ENCODE results near the gene LRGUK. TPM values are rescaled to one million over a fixed set of nuclear protein-coding genes. Genes with fewer than 3 reads are reported as not detected.

LRGUK gene
- total RNA-seq, 1 donor from 2014 or later, result 2.0 TPM

DNA sequence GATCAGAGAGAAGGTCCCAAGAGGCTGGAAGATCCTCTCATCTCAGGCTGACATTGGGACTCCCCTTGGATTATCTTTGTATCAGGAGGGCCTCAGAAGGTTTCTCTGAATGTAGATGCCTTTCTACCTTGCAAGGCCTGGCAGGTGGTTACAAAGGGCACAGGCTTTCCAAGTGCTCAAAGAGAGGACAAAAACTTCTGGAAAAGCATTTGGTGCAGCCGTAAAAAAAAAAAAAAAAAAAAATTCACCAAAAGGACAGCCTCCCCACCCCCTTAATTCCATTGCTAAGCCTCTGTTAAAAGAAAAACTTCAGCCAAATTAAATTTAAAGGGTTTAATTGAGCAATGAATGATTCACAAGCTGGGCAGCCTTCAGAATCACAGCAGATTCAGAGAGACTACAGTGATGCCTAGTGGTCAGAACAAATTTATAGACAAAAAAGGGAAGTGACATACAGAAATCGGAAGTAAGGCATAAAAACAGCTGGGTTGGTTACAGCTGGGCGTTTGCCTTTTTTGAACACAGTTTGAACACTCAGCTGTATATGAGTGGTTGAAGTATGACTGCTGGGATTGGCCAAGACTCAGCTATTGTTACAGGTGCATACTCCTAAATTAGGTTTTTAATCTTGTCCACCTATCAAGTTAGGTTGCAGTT lies 42.5 kb upstream of the LRGUK start:
- Mint-ChIP-seq H3K9me3 (peaks cover 18% of the 10 kb centered on the region), H3K27me3 (no peaks in the 10 kb centered on the region), H3K4me1 (ENCODE audit: unreplicated experiment) (no peaks in the 10 kb centered on the region), H3K27ac (no peak overlapping the region), H3K36me3 (no peaks in the 10 kb centered on the region), H3K4me3 (no peak overlapping the region)
- TF ChIP-seq, protein P1, sequence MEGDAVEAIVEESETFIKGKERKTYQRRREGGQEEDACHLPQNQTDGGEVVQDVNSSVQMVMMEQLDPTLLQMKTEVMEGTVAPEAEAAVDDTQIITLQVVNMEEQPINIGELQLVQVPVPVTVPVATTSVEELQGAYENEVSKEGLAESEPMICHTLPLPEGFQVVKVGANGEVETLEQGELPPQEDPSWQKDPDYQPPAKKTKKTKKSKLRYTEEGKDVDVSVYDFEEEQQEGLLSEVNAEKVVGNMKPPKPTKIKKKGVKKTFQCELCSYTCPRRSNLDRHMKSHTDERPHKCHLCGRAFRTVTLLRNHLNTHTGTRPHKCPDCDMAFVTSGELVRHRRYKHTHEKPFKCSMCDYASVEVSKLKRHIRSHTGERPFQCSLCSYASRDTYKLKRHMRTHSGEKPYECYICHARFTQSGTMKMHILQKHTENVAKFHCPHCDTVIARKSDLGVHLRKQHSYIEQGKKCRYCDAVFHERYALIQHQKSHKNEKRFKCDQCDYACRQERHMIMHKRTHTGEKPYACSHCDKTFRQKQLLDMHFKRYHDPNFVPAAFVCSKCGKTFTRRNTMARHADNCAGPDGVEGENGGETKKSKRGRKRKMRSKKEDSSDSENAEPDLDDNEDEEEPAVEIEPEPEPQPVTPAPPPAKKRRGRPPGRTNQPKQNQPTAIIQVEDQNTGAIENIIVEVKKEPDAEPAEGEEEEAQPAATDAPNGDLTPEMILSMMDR (conservative IDR thresholded peaks at IDR 0.05), result no peak
- no peak for DNase-seq (ENCODE audit: extremely low spot score, unreplicated experiment)

DNA sequence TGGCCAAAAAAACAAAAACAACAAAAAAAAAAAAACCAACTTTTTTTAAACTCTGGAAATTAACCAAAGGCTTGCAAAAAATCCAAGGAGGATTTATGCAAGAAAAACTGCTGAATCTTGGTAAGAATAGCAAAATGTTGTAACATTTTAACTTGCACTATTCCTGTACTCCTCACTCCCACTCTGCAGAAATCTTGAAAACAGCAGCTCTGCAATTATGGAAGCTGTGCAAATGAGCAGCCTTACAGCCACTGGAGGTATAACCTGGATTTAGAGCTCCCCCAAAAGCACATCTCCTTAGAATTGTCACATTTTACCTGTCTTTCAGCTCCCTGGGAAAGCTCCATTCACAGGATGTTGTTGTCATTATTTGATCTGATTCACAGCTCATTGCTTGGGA lies 41.8 kb upstream of the LRGUK start:
- Mint-ChIP-seq H3K9me3 (peaks cover 18% of the 10 kb centered on the region), H3K4me1 (ENCODE audit: unreplicated experiment) (no peaks in the 10 kb centered on the region), H3K27me3 (no peaks in the 10 kb centered on the region), H3K4me3 (no peak overlapping the region), H3K36me3 (no peaks in the 10 kb centered on the region), H3K27ac (no peak overlapping the region)
- TF ChIP-seq, protein P1 (conservative IDR thresholded peaks at IDR 0.05), result no peak
- no peak for DNase-seq (ENCODE audit: extremely low spot score, unreplicated experiment)

DNA sequence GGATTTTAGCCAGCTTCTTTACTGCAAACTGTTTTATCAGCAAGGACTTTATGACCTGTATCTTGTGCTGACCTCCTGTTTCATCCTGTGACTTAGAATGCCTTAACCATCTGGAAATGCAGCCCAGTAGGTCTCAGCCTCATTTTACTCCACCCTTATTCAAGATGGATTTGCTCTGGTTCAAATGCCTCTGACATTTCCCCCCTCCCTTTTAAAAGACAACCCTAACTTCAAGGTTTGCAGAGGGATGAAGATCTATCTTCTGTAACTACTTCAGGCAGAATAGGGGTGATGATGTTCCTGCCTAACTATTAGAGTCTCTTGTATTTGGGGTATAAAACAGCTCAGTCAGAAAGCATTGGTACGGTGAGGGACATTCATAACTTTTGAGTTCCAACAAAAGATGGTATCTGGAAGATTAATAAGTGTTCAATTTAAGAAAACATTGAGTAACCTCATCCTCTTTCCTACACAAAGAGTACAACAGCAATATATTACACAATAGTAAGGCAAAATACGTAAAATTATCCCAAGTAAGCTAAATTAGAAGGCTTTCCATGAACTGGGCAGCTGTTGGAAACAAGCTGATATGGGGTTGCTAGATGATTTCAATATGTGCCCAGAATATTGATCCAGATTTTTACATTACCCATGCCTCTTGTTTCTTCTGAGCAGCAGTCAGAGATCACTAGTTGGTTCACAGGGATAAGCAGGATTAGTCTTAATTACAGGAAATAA lies 40.0 kb upstream of the LRGUK start:
- H3K4me3 Mint-ChIP-seq, result no peak overlapping the region
- no peak overlapping the region for H3K27ac Mint-ChIP-seq
- TF ChIP-seq, protein P1 (conservative IDR thresholded peaks at IDR 0.05), result no peak
- no peaks in the 10 kb centered on the region for H3K27me3 Mint-ChIP-seq
- H3K4me1 Mint-ChIP-seq (ENCODE audit: unreplicated experiment), result no peaks in the 10 kb centered on the region
- DNase-seq (ENCODE audit: extremely low spot score, unreplicated experiment), result no peak
- H3K9me3 Mint-ChIP-seq, result peaks cover 11% of the 10 kb centered on the region
- H3K36me3 Mint-ChIP-seq, result no peaks in the 10 kb centered on the region

DNA sequence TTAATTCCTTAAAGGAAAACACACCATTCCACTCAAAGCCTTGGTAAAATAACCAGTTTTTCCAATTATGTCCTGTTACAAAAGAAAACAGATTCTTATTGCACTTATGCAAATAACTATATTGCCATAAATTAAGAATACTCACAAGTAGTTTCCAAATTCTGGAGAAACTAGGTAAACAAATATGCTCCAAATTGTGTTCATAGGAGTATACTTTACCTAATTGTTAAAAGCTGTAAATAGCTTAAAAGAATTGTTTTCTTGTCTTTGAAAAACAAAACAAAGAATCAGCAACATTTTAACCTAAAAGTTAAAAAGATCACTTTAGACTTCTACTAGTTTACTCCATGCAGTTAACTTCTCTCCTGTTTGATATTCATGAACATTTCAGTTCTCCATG lies 38.9 kb upstream of the LRGUK start:
- TF ChIP-seq, protein P1 (conservative IDR thresholded peaks at IDR 0.05), result no peak
- Mint-ChIP-seq H3K27ac (no peak overlapping the region), H3K4me1 (ENCODE audit: unreplicated experiment) (no peaks in the 10 kb centered on the region), H3K36me3 (no peaks in the 10 kb centered on the region), H3K4me3 (no peak overlapping the region), H3K27me3 (no peaks in the 10 kb centered on the region), H3K9me3 (peaks cover 15% of the 10 kb centered on the region)
- no peak for DNase-seq (ENCODE audit: extremely low spot score, unreplicated experiment)

DNA sequence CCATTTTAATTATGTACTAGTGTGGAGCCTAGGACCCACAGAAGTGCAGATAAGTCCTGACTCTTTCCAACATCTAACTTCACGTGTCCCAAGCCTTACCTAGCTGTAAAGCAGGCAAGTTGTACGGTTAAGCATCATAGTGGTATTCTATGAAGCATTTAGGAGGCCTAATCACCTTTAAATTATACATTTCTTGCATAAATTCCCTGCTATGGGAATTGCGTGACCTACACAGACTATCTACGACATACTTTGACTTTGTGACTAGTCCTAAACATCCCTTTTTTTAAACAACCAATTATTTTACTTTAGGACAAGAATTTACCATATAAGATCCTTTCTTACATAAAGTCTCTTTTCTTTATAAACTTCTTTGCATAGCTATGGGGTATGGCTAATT lies 37.7 kb upstream of the LRGUK start:
- H3K4me3 Mint-ChIP-seq, result no peak overlapping the region
- H3K4me1 Mint-ChIP-seq (ENCODE audit: unreplicated experiment), result no peaks in the 10 kb centered on the region
- H3K27ac Mint-ChIP-seq, result no peak overlapping the region
- TF ChIP-seq, protein P1 (conservative IDR thresholded peaks at IDR 0.05), result no peak
- no peaks in the 10 kb centered on the region for H3K27me3 Mint-ChIP-seq
- no peaks in the 10 kb centered on the region for H3K36me3 Mint-ChIP-seq
- no peak for DNase-seq (ENCODE audit: extremely low spot score, unreplicated experiment)
- H3K9me3 Mint-ChIP-seq, result peaks cover 15% of the 10 kb centered on the region

All from type B pancreatic cell (in vitro differentiated cells).